Tibial nerve (tissue), 4 donors: ENCODE results near the gene SLC24A5. TPM values are rescaled to one million over a fixed set of nuclear protein-coding genes. Genes with fewer than 3 reads are reported as not detected.

Source experiments
- DNase-seq, 2 donors: peaks; one replicate each; pipeline ENCODE4 v3.0.0-alpha.2; 2019; ENCODE audit warnings: low spot score in 2 of 2
- H3K27ac ChIP-seq, 4 donors: fragments of 200-600 bp; sonication (generic) in 3 of 4; one replicate each; pipeline ENCODE4 v1.5.1; 2017 to 2019; ENCODE audit warnings: mild to moderate bottlenecking in 1 of 4
- H3K27me3 ChIP-seq, 2 donors: fragments of 200-600 bp; sonication (generic) in 1 of 2; one replicate each; pipeline versions ENCODE4 v1.5.1 to v1.6.0; 2017 to 2019
- H3K36me3 ChIP-seq, 3 donors: fragments of 200-600 bp; sonication (generic); one replicate each; pipeline ENCODE4 v1.5.1; 2018 to 2019
- H3K4me1 ChIP-seq, 4 donors: fragments of 200-600 bp; sonication (generic) in 3 of 4; one replicate each; pipeline ENCODE4 v1.5.1; 2017 to 2019
- H3K4me3 ChIP-seq, 4 donors: fragments of 200-600 bp; sonication (generic) in 3 of 4; one replicate each; pipeline ENCODE4 v1.5.1; 2017 to 2019; ENCODE audit warnings: mild to moderate bottlenecking in 1 of 4, moderate library complexity in 1 of 4
- H3K9me3 ChIP-seq, 4 donors: fragments of 200-600 bp; sonication (generic) in 3 of 4; one replicate each; pipeline ENCODE4 v1.5.1; 2017 to 2019
- EP300 ChIP-seq, 2 donors: sonication (generic); formaldehyde crosslinking; IDR thresholded peaks; one replicate each; pipeline ENCODE4 v1.6.1; 2017; ENCODE audit warnings: antibody characterized with exemption in 2 of 2, mild to moderate bottlenecking in 1 of 2
- POLR2A ChIP-seq, 2 donors: fragments of 450-650 bp; IDR thresholded peaks; one replicate each; pipeline ENCODE4 v1.6.1; 2017; ENCODE audit warnings: antibody characterized with exemption in 2 of 2, mild to moderate bottlenecking in 2 of 2, moderate library complexity in 2 of 2
- WGBS, 2 donors: methylation state at CpG; one replicate each; pipeline ENCODE4 v1.1.5; 2018; 5-methylcytosine and 5-hydroxymethylcytosine counted together
- total RNA-seq, 4 donors: library from RNA; depleted of rRNA; stranded (reverse); fragments of >200 nt; gene quantifications; one replicate each; pipeline ENCODE4 v1.1.0, GENCODE V29; 2016
- TF ChIP-seq, protein P1 (sequence below), 5 experiments: fragments of 200-600 bp in 3 of 5; fragments of 450-650 bp in 2 of 5; sonication (generic) in 3 of 5; IDR thresholded peaks; one replicate each; pipeline ENCODE4 v1.5.1; 2016 to 2019; ENCODE audit warnings: antibody characterized with exemption in 5 of 5, mild to moderate bottlenecking in 3 of 5, moderate library complexity in 2 of 5

SLC24A5 gene
- under 1 TPM in 3 of 4 donors, not detected in 1; 0.20 to 0.84 (median 0.44) TPM for total RNA-seq

DNA sequence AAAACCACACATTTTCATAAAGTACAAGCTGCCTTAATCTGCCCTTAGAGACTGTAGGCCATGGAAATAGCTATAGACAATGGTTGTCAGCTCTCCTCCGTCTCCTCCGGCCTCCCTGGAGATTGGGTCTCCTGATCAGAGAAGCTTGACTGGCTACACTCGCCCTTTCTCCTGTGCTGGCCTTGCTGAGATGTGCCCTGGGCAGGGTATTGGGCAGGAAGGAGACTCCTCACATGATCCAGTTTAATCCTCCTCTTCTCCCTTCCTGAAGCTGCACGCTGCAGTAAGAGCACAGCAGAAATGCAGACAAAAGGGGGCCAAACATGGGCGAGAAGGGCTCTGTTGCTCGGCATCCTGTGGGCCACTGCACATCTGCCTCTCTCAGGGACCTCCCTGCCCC is at the start of gene SLC24A5:
TSS of gene SLC24A5 (plus strand) at position 246 of the 400 bp plus-strand sequence. CDS start at position 301, 55 bp downstream.
- no peak within 1 kb of the TSS for H3K4me3 ChIP-seq
- H3K4me1 ChIP-seq, result peaks cover 0 to 10% (median 0%) of the 10 kb centered on the region in 4 donors
- H3K27ac ChIP-seq, result no peak within 1 kb of the TSS
- 62 to 65% methylated on average over 6 of the region's 6 CpGs for WGBS, 2 donors
- no peak for DNase-seq
- no peaks in the 10 kb centered on the region for H3K9me3 ChIP-seq
- no peaks in the 10 kb centered on the region for H3K36me3 ChIP-seq
- TF ChIP-seq, protein P1, sequence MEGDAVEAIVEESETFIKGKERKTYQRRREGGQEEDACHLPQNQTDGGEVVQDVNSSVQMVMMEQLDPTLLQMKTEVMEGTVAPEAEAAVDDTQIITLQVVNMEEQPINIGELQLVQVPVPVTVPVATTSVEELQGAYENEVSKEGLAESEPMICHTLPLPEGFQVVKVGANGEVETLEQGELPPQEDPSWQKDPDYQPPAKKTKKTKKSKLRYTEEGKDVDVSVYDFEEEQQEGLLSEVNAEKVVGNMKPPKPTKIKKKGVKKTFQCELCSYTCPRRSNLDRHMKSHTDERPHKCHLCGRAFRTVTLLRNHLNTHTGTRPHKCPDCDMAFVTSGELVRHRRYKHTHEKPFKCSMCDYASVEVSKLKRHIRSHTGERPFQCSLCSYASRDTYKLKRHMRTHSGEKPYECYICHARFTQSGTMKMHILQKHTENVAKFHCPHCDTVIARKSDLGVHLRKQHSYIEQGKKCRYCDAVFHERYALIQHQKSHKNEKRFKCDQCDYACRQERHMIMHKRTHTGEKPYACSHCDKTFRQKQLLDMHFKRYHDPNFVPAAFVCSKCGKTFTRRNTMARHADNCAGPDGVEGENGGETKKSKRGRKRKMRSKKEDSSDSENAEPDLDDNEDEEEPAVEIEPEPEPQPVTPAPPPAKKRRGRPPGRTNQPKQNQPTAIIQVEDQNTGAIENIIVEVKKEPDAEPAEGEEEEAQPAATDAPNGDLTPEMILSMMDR (IDR thresholded peaks at IDR 0.05), result no peak
- TF ChIP-seq EP300 (IDR thresholded peaks at IDR 0.05) (no peak), POLR2A (IDR thresholded peaks at IDR 0.05) (no peak)
- no peaks in the 10 kb centered on the region for H3K27me3 ChIP-seq

DNA sequence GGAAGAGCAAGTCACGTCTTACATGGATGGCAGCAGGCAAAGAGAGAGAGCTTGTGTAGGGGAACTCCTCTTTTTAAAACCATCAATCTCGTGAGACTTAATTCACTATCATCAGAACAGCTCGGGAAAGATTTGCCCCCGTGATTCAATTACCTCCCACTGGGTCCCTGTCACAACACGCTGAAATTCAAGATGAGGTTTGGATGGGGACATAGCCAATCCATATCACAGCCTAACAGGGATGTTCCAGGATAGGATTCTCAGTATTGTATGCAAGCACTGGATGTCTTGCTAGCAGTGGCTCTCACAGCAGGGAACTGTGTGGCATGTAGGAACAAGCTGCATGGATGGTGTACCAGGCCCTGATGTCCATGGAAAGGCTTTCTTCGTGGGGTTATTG is 47.8 kb upstream of the SLC24A5 start:
- no peak for DNase-seq
- H3K9me3 ChIP-seq, result no peaks in the 10 kb centered on the region
- TF ChIP-seq POLR2A (IDR thresholded peaks at IDR 0.05), result no peak
- TF ChIP-seq, protein P1 (IDR thresholded peaks at IDR 0.05), result no peak
- TF ChIP-seq EP300 (IDR thresholded peaks at IDR 0.05), result no peak
- H3K36me3 ChIP-seq, result no peaks in the 10 kb centered on the region
- no peaks in the 10 kb centered on the region for H3K27me3 ChIP-seq
- peaks cover 0 to 6% (median 0%) of the 10 kb centered on the region in 4 donors for H3K4me1 ChIP-seq
- H3K4me3 ChIP-seq, result no peak overlapping the region
- WGBS, 2 donors, result 89 to 90% methylated on average over 6 of the region's 6 CpGs
- no peak overlapping the region for H3K27ac ChIP-seq

DNA sequence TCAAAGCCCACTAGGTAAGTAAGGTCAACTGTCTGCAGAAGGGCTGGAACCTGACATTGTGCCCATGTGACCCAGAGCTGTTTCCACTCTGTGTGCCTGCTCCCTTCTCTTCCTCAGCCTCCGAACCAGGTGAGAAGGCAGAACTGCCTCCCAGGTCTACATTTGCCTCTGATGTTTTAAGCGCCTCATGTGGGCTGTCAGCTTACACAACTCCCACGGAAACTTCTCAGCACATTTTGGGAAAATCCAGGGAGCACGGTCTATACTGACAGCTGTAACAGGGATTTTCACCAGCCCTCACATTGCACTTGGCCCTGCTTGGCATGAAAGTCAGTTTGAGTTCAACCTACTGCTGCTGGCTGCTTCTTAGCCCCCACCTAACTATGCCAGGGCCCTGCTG is 46.9 kb upstream of the SLC24A5 start:
- TF ChIP-seq, protein P1 (IDR thresholded peaks at IDR 0.05), result no peak
- no peak for TF ChIP-seq EP300 (IDR thresholded peaks at IDR 0.05)
- Histone ChIP-seq H3K27ac (no peak overlapping the region), H3K4me1 (peaks cover 0 to 6% (median 0%) of the 10 kb centered on the region in 4 donors), H3K9me3 (no peaks in the 10 kb centered on the region), H3K36me3 (no peaks in the 10 kb centered on the region), H3K27me3 (no peaks in the 10 kb centered on the region), H3K4me3 (no peak overlapping the region)
- WGBS, 2 donors, result 90 to 92% methylated on average over 4 of the region's 4 CpGs
- DNase-seq, result no peak

DNA sequence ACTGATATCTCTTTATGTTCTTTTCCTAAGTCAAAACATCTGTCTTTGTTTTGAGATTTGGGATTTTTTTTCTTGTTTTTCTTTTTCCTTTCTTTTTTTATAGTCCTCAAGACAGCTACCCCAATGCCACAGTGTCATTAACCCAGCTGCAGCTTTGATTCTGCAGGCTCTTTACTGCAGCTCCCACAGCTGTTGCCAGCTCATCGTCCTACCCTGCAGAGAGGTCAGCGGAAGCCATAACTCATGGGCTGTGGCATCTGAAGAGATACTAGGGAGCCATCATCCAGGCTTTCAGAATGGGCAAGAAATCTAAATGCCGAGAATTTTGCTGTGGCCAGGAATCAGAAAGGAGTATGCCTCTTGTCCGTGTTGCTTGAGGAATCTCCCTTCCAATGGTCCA is 44.3 kb upstream of the SLC24A5 start:
- Histone ChIP-seq H3K4me3 (no peak overlapping the region), H3K27ac (no peak overlapping the region), H3K4me1 (peaks cover 0 to 6% (median 0%) of the 10 kb centered on the region in 4 donors), H3K36me3 (no peaks in the 10 kb centered on the region), H3K27me3 (no peaks in the 10 kb centered on the region), H3K9me3 (no peaks in the 10 kb centered on the region)
- DNase-seq, result no peak
- 36 to 43% methylated on average over 4 of the region's 4 CpGs for WGBS, 2 donors
- TF ChIP-seq EP300 (IDR thresholded peaks at IDR 0.05), result no peak
- TF ChIP-seq POLR2A (IDR thresholded peaks at IDR 0.05), result no peak
- TF ChIP-seq, protein P1 (IDR thresholded peaks at IDR 0.05), result no peak

DNA sequence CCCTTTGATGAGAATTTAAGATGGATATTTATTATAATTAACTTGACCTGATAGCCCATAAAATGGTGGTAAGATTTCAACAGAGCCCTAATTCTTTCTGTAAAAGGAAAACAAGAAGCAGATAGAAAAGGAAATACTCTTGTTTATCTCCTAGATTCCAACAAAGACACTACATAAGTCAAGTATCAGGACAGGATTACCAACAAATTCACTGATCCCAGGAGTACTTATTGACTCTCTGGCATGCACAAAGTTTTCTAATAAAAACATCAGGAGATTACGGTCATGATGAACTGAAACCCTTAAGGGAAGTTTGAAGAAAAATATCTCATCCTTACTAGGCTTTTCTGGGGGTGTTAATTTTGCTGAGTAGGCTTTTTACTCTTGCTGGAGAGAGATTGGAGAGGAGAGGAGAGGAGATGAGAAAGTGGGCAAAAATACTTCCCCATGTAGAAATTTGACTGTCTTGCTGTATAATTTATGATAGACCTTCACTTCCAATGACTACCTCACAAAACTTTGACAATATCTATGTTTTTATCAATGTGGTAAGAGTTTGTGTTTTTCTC is 43.1 kb upstream of the SLC24A5 start:
- no peak for DNase-seq
- no peak for TF ChIP-seq POLR2A (IDR thresholded peaks at IDR 0.05)
- TF ChIP-seq, protein P1 (IDR thresholded peaks at IDR 0.05), result no peak
- no peak for TF ChIP-seq EP300 (IDR thresholded peaks at IDR 0.05)
- WGBS, 2 donors, result 52 to 53% methylated on average over 1 of the region's 1 CpG

More for the DNA sequence above, 43.1 kb upstream of the SLC24A5 start:
- H3K27ac ChIP-seq, result no peak overlapping the region
- no peaks in the 10 kb centered on the region for H3K9me3 ChIP-seq
- H3K4me1 ChIP-seq, result peaks cover 0 to 6% (median 0%) of the 10 kb centered on the region in 4 donors
- H3K36me3 ChIP-seq, result no peaks in the 10 kb centered on the region
- no peak overlapping the region for H3K4me3 ChIP-seq
- H3K27me3 ChIP-seq, result no peaks in the 10 kb centered on the region
